Stimulated activated CD4-positive, alpha-beta T cell treated with anti-CD3 and anti-CD28 coated beads, Interleukin-1b, Interleukin-23, amount 100 ng/mL, for 24 hours (primary cell): ENCODE results near the gene HSD3B7.
"Not testable (repeated sequence)": the region's sequence is repeated elsewhere in the genome, so short reads cannot be mapped to it uniquely, and the experiment has no call there.

Experiments
- DNase-seq, 4 experiments: peaks; one replicate each; pipeline ENCODE4 v3.0.0-alpha.2; 2020; ENCODE audit warnings: low read depth in 4 of 4, low spot score in 1 of 4

HSD3B7 gene

GRCh38 chr16:30998852-30999761, 14.1 kb downstream of the HSD3B7 start:
- no peak for DNase-seq

DNA sequence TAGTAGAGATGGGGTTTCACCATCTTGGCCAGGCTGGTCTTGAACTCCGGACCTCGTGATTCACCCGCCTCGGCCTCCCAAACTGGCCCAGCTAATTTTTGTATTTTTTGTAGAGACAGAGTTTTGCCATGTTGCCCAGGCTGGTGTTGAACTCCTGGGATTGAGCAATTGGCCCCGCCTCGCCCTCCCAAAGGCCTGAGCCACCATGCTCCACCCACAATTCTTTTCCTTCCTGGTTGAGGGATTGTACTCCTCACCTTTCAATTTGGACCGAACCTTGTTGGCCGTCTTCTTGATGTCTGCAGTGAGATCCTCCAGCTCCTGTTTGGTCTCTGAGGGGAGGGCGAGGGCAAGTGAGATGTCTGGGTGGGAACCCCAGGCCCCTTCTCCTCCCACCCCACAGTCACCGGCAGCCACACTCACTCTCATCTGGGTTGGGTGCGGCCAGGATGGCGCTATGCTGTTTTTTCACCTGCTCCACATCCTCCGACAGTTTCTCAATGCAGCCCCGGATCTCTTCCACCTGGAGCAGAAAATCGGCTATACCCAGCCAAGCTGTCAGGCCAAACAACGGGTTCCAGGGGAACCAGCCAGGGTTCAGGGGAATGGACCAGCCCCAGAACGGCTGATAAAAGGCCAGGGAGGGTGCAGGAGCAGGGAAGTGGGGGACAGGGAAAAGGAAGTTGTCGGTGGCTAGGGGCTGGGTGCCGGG, 15.8 kb downstream of the HSD3B7 start:
- DNase-seq = no peak

GRCh38 chr16:31001507-31002249, 16.7 kb downstream of the HSD3B7 start:
- DNase-seq = no peak

- DNase-seq = no peak
These were observed 17.3 kb downstream of the HSD3B7 start for GRCh38 chr16:31002250-31002700.

- no peak for DNase-seq
These were observed 17.9 kb downstream of the HSD3B7 start for GRCh38 chr16:31002862-31003341.

GRCh38 chr16:31003744-31004143, 18.7 kb downstream of the HSD3B7 start:
- no peak for DNase-seq

- no peak for DNase-seq
These were observed 19.7 kb downstream of the HSD3B7 start for GRCh38 chr16:31004658-31005057.

DNA sequence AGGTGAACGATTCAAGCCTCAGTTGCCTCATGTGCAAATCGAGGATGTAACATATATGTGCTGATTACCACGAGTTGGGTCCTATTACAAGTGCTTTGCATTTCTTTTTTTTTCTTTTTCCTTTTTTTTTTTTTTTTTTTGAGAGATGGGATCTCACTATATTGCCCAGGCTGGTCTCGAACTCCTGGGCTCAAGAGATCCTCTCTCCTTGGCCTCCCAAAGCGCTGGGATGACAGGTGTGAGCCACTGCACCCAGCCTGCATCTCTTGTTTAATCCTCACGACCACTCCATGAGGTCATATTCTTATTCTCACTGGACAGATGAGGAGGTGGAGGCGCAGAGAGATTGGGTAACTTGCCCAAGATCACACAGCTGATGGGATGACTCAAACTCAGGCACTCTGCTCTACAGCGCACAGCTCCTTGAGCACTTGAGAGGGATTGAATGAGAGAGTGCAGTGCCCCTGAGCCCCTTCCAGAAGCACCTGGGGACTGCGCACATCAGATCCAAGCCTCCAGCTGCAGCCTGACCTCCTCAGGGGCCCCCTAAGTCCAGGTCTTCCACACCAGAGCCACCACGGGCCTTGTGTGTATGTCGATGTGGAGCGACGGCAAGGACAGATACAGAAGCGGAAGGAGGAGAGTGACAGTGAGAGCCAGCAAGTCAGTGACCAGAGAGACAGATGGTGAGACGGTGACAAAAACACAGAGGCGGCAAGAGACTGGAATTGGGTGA, 20.5 kb downstream of the HSD3B7 start:
- DNase-seq = no peak

DNA sequence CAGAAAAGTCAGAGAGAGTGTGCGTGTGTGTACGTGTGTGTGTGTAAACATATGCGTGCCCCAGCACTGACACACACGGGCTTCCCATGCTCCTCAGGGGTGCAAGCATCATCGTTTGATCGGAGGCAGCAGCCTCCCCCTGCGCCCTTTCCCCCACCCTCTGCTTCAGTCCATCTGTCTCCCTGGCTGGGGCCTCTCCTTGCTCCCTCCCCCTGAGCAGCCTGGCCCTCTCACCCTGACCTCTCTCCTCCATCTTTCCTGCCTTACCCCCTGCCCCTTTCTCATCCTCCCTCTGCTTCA, 21.0 kb downstream of the HSD3B7 start:
- no peak for DNase-seq

- no peak for DNase-seq
These were observed 21.6 kb downstream of the HSD3B7 start for GRCh38 chr16:31006589-31006988.

DNA sequence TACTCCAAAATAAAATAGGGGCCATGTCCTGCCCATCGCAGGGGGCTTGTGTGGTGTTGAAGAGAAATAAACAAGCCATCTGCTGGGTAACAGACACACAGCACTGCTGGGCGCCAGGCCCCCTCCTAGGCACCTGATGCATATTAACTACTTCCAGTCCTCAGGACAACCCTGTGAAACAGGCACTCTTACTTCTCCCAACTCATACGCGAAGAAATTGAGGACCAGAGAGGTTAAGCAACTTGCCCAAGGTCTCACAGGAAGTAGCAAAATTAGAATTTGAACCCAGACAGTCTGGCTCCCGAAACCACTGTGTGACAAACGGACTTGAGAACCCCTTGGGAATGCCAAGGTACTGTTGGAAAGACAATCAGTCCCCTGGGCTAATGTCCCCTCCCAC, 22.7 kb downstream of the HSD3B7 start:
- DNase-seq = no peak

DNA sequence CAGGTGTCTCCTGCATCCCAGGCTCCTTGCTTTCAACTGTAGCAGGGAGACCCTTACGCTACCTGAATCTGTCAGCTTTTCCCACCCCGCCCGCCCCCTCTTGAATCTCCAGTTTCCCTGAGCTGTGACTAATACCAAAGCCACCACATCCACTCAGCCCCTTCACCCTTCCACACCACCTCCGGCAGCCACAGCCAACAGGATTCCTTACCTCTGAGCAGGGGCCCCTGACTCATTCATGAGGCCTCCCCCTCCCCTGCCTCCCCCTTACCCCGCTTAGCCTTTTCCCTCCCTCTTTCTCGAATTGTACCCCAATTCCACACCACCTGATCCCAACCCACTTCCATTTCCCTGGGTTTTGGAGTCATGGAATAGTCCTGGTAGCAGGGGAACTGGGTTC, 23.1 kb downstream of the HSD3B7 start:
- DNase-seq = no peak

DNA sequence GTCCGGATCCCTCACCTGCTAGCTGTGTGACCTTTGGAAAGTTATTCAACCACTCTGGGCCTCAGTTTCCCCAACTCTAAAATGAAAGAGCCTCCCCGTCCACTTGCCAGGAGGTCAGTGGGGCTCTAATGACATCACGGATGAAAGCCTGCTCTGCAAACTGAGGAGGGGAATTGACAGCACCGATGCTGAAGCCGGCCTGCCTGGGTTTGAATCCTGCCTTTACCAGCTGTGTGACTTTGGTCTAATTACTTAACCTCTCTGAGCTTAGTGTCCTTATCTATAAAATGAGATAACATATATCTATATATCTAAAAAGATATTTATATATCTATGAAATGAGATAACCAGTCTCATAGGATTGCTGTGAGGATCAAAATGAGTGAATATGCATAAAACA, 23.5 kb downstream of the HSD3B7 start:
- DNase-seq = no peak

GRCh38 chr16:31009120-31009519, 24.1 kb downstream of the HSD3B7 start:
- no peak for DNase-seq

- no peak for DNase-seq
These were observed 25.0 kb downstream of the HSD3B7 start for GRCh38 chr16:31009894-31010584.

DNA sequence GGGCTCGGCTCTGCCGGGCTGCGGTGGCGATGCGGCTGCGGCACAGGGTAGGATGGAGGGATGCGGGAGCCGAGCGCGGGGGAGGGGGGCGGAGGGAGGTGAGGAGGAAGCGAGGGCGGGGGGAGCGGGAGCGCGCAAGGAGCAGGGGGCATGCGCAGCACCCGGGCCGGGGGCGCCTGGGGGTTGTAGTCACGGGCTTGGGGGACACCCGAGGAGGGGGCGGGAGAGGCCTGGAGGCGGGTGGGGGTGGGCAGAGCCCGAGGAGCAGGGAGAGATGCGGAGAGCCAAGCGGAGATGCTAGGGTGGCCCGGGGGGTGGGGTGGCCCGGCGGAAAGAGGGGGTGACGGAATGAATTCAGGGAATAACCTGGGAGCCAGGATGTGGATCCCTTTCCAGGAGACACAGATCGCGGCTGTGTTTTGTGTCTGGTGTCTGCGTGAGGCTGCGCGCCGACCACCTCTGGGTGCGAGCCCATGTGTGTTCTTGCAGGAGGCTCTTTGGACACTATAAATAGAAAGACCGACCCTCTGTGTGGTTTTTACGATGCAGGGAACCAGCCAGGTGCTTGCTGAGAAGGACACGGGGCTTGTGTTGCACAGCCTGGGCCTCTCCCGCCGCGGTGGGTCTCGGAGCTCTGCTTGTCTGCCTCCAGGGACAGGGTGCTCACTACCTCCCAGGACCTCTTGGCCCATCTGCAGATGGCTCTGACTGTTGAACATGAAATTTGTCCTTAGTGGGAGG, 25.7 kb downstream of the HSD3B7 start, which contains the start of gene STX1B:
Gene STX1B (minus strand): TSS at position 54 of the 741 bp plus-strand sequence. CDS start 242 bp downstream, outside the sequence.
- peak in 3 of 4 experiments; percentile 25 to 37 (median 35) for DNase-seq

- DNase-seq = not testable (repeated sequence)
These were observed 26.8 kb downstream of the HSD3B7 start for GRCh38 chr16:31011815-31012214.

DNA sequence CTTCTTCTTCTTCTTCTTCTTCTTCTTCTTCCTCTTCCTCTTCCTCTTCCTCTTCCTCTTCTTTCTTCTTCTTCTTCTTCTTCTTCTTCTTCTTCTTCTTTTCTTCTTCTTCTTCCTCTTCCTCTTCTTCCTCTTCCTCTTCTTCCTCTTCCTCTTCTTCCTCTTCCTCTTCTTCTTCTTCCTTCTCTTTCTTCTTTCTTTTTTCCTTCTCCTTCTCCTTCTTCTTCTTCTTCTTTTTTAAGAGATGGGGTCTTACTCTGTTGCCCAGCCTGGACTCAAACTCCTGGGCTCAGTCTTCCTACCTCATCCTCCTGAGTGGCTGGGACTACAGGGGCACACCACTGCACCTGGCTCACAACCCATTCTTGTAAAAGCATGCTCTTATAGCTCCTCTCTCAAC, 28.3 kb downstream of the HSD3B7 start:
- DNase-seq = not testable (repeated sequence)

GRCh38 chr16:31016018-31016417, 31.0 kb downstream of the HSD3B7 start:
- no peak for DNase-seq
